DOHH2 (cell line): ENCODE results near the gene AFM.

Experiments
- H3F3A ChIP-seq: fragments of 200-600 bp; sonication (generic), shearing (Covaris generic); 2 replicates; pipeline ENCODE4 v1.6.0; 2016; ENCODE audit warnings: antibody characterized with exemption, mild to moderate bottlenecking; ENCODE audit not compliant: control insufficient read depth, insufficient read depth
- H3K27ac ChIP-seq: fragments of 200-600 bp; sonication (generic); 2 replicates; pipeline ENCODE4 v1.5.1; 2014; ENCODE audit warnings: low read depth, mild to moderate bottlenecking, low read length, moderate library complexity
- H3K27me3 ChIP-seq: fragments of 200-600 bp; sonication (generic); 2 replicates; pipeline ENCODE4 v1.6.1; 2014; ENCODE audit warnings: mild to moderate bottlenecking, low read length, mixed read lengths; ENCODE audit not compliant: control insufficient read depth
- H3K36me3 ChIP-seq: fragments of 200-600 bp; sonication (generic); 2 replicates; pipeline ENCODE4 v1.6.1; 2014; ENCODE audit warnings: mild to moderate bottlenecking, low read length, moderate library complexity, mixed read lengths; ENCODE audit not compliant: control insufficient read depth
- H3K4me1 ChIP-seq: fragments of 200-600 bp; sonication (generic); 2 replicates; pipeline ENCODE4 v1.6.1; 2014; ENCODE audit warnings: mild to moderate bottlenecking, low read length, mixed read lengths; ENCODE audit not compliant: control insufficient read depth
- H3K4me2 ChIP-seq: fragments of 200-600 bp; sonication (generic); 2 replicates; pipeline ENCODE4 v1.6.0; 2014; ENCODE audit warnings: mild to moderate bottlenecking, low read length, moderate library complexity
- H3K4me3 ChIP-seq: fragments of 200-600 bp; sonication (generic); 2 replicates; pipeline ENCODE4 v1.5.1; 2014; ENCODE audit warnings: mild to moderate bottlenecking, low read length, mixed read lengths
- H3K79me2 ChIP-seq: fragments of 200-600 bp; sonication (generic); 2 replicates; pipeline ENCODE4 v1.6.1; 2014; ENCODE audit warnings: mild to moderate bottlenecking, low read length, mixed read lengths; ENCODE audit not compliant: control insufficient read depth
- H3K9me2 ChIP-seq: fragments of 200-600 bp; sonication (generic); replicated peaks from 2 replicates; pipeline ENCODE4 v1.6.1; 2014; ENCODE audit warnings: mild to moderate bottlenecking, low read length, mixed read lengths; ENCODE audit not compliant: control insufficient read depth
- H3K9me3 ChIP-seq: fragments of 200-600 bp; sonication (generic); 2 replicates; pipeline ENCODE4 v1.6.1; 2014; ENCODE audit warnings: antibody characterized with exemption, low read length, mixed read lengths; ENCODE audit not compliant: control insufficient read depth, insufficient read depth
- H4K20me1 ChIP-seq: fragments of 200-600 bp; sonication (generic); 2 replicates; pipeline ENCODE4 v1.6.0; 2014; ENCODE audit warnings: low read depth, mild to moderate bottlenecking, antibody characterized with exemption, low read length, moderate library complexity; ENCODE audit not compliant: control insufficient read depth, insufficient read depth
- EZH2phosphoT487 ChIP-seq: fragments of 200-600 bp; sonication (generic); IDR thresholded peaks from 2 replicates; pipeline ENCODE4 v1.6.1; 2017; ENCODE audit warnings: borderline replicate concordance, mild to moderate bottlenecking, antibody characterized with exemption, low read length, moderate library complexity, mixed read lengths
- TF ChIP-seq, protein P1 (sequence below): fragments of 200-600 bp; sonication (generic); IDR thresholded peaks from one replicate; pipeline ENCODE4 v1.5.1; 2014; ENCODE audit warnings: antibody characterized with exemption, mild to moderate bottlenecking, low read depth, low read length; ENCODE audit not compliant: poor library complexity, severe bottlenecking

AFM gene, protein sequence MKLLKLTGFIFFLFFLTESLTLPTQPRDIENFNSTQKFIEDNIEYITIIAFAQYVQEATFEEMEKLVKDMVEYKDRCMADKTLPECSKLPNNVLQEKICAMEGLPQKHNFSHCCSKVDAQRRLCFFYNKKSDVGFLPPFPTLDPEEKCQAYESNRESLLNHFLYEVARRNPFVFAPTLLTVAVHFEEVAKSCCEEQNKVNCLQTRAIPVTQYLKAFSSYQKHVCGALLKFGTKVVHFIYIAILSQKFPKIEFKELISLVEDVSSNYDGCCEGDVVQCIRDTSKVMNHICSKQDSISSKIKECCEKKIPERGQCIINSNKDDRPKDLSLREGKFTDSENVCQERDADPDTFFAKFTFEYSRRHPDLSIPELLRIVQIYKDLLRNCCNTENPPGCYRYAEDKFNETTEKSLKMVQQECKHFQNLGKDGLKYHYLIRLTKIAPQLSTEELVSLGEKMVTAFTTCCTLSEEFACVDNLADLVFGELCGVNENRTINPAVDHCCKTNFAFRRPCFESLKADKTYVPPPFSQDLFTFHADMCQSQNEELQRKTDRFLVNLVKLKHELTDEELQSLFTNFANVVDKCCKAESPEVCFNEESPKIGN

DNA sequence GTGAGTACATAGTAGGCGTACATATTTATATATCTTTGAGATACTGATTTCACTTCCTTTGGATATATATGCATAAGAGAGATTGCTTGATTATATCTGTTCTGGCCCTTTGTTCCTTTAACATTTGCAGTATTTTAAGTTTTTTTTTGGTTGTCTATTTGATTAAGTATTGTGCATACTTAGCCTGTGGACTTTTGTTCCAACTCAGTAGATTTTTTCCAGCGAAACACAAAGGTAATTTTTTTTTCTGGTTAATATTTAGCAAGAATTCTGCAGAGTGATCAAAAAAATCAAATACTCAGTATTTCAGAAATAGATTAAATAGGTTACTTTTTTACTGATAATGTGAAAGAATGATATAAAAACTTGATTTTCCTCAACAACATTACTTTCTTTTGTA lies at the start of gene AFM:
Gene AFM, plus strand, starts transcription at position 388 of the 400 bp plus-strand sequence. CDS start 31 bp downstream, outside the sequence.
- no peaks in the 10 kb centered on the region for H3K9me2 ChIP-seq
- no peak within 1 kb of the TSS for H3K27ac ChIP-seq
- peaks cover 6% of the 10 kb centered on the region for H3K4me1 ChIP-seq
- no peak within 1 kb of the TSS for H3K4me3 ChIP-seq
- no peaks in the 10 kb centered on the region for H3F3A ChIP-seq
- TF ChIP-seq, protein P1, sequence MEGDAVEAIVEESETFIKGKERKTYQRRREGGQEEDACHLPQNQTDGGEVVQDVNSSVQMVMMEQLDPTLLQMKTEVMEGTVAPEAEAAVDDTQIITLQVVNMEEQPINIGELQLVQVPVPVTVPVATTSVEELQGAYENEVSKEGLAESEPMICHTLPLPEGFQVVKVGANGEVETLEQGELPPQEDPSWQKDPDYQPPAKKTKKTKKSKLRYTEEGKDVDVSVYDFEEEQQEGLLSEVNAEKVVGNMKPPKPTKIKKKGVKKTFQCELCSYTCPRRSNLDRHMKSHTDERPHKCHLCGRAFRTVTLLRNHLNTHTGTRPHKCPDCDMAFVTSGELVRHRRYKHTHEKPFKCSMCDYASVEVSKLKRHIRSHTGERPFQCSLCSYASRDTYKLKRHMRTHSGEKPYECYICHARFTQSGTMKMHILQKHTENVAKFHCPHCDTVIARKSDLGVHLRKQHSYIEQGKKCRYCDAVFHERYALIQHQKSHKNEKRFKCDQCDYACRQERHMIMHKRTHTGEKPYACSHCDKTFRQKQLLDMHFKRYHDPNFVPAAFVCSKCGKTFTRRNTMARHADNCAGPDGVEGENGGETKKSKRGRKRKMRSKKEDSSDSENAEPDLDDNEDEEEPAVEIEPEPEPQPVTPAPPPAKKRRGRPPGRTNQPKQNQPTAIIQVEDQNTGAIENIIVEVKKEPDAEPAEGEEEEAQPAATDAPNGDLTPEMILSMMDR: no peak
- TF ChIP-seq EZH2phosphoT487: no peak
- no peaks in the 10 kb centered on the region for H3K27me3 ChIP-seq
- no peak within 1 kb of the TSS for H3K4me2 ChIP-seq
- H3K36me3 ChIP-seq: no peaks in the 10 kb centered on the region
- H3K9me3 ChIP-seq: peaks cover 4% of the 10 kb centered on the region; the same call in 1 of the 2 replicates
- H4K20me1 ChIP-seq: no peaks in the 10 kb centered on the region
- no peaks in the 10 kb centered on the region for H3K79me2 ChIP-seq

DNA sequence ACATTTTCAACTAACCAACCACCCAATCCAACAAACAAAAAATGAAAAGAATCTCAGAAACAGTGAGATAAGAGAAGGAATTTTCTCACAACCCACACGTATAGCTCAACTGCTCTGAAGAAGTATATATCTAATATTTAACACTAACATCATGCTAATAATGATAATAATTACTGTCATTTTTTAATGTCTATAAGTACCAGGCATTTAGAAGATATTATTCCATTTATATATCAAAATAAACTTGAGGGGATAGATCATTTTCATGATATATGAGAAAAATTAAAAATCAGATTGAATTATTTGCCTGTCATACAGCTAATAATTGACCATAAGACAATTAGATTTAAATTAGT lies 49.8 kb upstream of the AFM start:
- Histone ChIP-seq H3K9me3 (no peaks in the 10 kb centered on the region), H3K4me1 (no peaks in the 10 kb centered on the region), H3K36me3 (no peaks in the 10 kb centered on the region), H4K20me1 (no peaks in the 10 kb centered on the region), H3K27me3 (no peaks in the 10 kb centered on the region), H3K79me2 (no peaks in the 10 kb centered on the region), H3K4me3 (no peak overlapping the region), H3K9me2 (no peaks in the 10 kb centered on the region), H3K27ac (no peak overlapping the region), H3F3A (no peaks in the 10 kb centered on the region), H3K4me2 (no peak overlapping the region)
- TF ChIP-seq EZH2phosphoT487: no peak
- TF ChIP-seq, protein P1: no peak

DNA sequence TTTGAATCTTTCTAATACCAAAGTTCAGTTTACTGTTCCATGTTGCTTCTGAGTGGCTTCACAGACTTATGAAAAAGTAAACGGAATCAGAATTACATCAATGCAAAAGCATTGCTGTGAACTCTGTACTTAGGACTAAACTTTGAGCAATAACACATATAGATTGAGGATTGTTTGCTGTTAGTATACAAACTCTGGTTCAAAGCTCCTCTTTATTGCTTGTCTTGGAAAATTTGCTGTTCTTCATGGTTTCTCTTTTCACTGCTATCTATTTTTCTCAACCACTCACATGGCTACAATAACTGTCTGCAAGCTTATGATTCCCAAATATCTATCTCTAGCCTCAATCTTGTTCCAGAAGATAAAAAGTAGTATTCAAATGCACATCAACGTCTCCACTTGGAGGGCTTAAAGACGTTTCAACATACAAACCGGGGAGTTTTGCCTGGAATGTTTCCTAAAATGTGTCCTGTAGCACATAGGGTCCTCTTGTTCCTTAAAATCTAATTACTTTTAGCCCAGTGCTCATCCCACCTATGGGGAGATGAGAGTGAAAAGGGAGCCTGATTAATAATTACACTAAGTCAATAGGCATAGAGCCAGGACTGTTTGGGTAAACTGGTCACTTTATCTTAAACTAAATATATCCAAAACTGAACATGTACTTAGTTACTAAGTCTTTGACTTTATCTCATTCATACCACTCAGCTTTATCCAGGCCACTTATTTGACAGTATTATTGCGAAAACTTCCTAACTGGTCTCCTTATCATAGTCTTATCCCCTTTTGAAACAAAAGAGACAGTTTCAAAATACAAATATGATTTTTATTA lies 49.2 kb upstream of the AFM start:
- Histone ChIP-seq H3K4me3 (no peak overlapping the region), H3K27ac (no peak overlapping the region), H3K27me3 (no peaks in the 10 kb centered on the region), H3F3A (no peaks in the 10 kb centered on the region), H3K9me3 (no peaks in the 10 kb centered on the region), H4K20me1 (no peaks in the 10 kb centered on the region), H3K36me3 (no peaks in the 10 kb centered on the region), H3K9me2 (no peaks in the 10 kb centered on the region), H3K4me2 (no peak overlapping the region), H3K4me1 (no peaks in the 10 kb centered on the region), H3K79me2 (no peaks in the 10 kb centered on the region)
- TF ChIP-seq, protein P1: no peak
- TF ChIP-seq EZH2phosphoT487: no peak
